Measurements from ENCODE around the gene HDHD5.

The HDHD5 gene

DNA sequence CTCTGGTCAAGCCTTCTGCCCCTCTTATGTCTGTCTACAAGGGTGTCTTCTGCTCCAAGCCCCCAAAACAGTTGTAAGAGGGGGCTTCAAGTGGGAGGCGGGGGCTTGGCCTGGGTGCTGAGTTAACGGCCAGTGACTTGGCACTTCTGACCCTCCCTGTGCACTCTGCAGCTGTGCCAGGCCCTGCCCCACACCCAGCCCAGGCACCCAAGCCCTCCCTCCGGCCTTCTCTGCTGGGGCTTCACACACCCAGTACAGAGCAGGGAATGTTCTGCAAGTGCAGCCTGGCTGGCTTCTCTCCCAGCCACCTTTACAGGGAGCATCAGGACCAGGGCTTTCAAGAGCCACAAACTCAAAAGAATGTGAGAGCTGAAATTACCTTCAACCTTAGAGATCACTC is 41.7 kb downstream of the HDHD5 start:
- H3K36me3 Mint-ChIP-seq, result no peaks in the 10 kb centered on the region
- H3K27ac Mint-ChIP-seq, result no peak overlapping the region
- H3K4me1 Mint-ChIP-seq, result peaks cover 39% of the 10 kb centered on the region
- ATAC-seq, result no peak
- H3K4me3 Mint-ChIP-seq, result no peak overlapping the region
- H3K27me3 Mint-ChIP-seq, result peaks cover 60% of the 10 kb centered on the region
- H3K9me3 Mint-ChIP-seq, result no peaks in the 10 kb centered on the region

DNA sequence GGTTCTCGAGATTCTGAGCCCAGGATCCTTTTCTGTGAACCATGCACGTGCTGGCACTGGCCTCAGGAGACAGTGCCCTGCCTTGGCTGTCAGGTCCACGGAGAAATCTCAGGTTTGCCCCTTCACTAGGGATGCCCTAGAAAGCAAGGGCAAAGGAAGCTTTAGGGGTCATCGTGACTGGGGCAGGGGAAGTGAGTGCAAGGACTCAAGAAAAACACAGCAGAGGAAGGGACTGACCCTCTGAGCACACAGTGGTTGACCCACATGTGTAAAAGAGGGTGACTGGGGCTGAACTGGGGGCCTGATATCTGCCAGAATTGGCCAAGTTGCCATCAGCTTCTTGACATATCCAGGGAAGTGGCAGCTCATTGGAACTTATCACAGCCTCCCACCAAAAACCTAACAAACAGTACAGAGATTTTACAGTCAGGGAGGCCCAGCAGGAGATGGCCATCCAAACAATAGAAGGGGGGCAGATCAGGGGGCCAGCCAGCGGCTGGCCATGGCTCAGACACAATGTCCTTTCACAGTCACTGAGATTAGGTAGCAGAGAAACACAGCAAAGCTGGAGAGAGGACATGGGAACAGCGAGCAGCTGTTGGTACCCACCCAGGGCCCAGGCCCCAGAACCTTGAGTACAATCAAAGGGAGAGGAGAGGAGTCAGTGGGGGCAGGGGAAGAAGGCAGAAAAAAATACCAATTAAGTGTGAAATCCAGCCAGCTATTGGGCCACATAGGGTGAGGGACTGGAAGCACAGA is 42.3 kb downstream of the HDHD5 start:
- H3K27me3 Mint-ChIP-seq, result peaks cover 53% of the 10 kb centered on the region
- no peaks in the 10 kb centered on the region for H3K9me3 Mint-ChIP-seq
- no peaks in the 10 kb centered on the region for H3K36me3 Mint-ChIP-seq
- H3K4me3 Mint-ChIP-seq, result peak overlapping the region; percentile 9
- no peak for ATAC-seq
- H3K4me1 Mint-ChIP-seq, result peaks cover 39% of the 10 kb centered on the region
- H3K27ac Mint-ChIP-seq, result peak overlapping the region; percentile 42

DNA sequence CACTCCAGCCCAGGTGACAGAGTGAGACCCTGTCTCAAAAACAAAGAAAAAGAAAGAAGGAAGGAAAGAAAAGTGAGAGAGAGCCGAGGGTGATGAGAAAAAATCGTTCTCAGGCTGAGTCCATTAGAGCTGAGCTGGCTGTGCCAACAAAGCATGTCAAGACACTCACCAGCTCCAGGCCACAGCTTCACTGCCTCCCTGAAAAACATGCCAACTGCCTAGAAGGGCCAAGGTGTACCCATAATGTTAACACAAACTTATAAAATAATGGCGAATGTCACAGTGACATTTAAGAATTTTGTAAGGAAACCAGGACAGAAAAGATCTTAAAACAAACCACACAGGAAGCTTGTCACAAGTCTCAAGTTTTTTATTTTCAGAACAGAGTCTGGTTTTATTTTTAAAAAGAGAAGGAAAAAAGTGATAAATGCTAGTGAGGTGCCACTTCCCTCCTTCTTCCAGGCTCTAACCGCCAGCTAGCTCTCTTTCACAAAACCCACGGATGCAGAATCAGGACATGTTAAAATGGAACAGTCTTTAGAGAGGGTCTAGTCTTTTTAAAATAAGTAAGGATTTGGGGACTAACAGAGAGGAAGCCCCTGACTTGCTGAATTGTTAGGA is 43.0 kb downstream of the HDHD5 start:
- peaks cover 46% of the 10 kb centered on the region for H3K27me3 Mint-ChIP-seq
- H3K4me3 Mint-ChIP-seq, result no peak overlapping the region
- no peaks in the 10 kb centered on the region for H3K9me3 Mint-ChIP-seq
- peaks cover 2% of the 10 kb centered on the region for H3K36me3 Mint-ChIP-seq
- H3K27ac Mint-ChIP-seq, result no peak overlapping the region
- no peak for ATAC-seq
- peaks cover 39% of the 10 kb centered on the region for H3K4me1 Mint-ChIP-seq

DNA sequence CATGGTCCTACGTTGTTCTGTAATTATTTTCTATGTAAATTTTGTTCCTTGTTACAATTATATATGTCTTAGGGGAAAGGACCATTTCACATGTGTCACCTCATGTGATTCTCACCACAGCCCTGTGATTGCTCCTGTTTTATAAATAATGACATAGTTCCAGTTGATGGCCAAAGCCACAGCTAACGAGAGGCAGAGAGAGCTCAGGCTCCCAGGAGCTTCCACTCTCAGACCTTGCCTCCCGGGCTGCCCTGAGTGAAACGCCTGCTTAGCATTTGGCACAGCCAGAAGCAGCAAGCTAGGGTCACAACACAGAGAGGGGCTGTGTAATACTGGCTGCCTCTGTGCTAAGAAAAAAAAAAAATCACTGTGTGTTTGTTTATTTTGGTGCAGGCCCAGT is 43.8 kb downstream of the HDHD5 start:
- peaks cover 39% of the 10 kb centered on the region for H3K4me1 Mint-ChIP-seq
- no peaks in the 10 kb centered on the region for H3K9me3 Mint-ChIP-seq
- ATAC-seq, result no peak
- peaks cover 8% of the 10 kb centered on the region for H3K36me3 Mint-ChIP-seq
- no peak overlapping the region for H3K4me3 Mint-ChIP-seq
- no peak overlapping the region for H3K27ac Mint-ChIP-seq
- peaks cover 45% of the 10 kb centered on the region for H3K27me3 Mint-ChIP-seq

DNA sequence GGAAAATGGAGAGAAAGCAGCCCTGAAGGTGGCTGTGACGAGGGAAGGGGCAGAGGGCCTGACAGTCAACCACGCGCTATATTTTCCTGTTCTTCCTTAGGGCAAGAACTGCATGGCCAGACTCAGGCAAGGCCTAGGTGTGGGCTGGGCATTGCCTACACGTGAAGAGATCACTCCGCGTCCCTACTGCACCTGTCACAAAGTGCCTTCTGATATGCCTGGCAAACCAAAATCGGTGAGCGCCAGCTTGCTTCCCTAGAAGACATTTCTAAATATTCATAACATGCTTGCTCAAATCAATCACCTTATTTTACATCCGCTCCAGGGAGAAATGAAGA is 44.2 kb downstream of the HDHD5 start:
- Mint-ChIP-seq H3K27me3 (peaks cover 43% of the 10 kb centered on the region), H3K4me1 (peaks cover 39% of the 10 kb centered on the region), H3K4me3 (no peak overlapping the region), H3K36me3 (peaks cover 10% of the 10 kb centered on the region), H3K27ac (no peak overlapping the region), H3K9me3 (no peaks in the 10 kb centered on the region)
- no peak for ATAC-seq

DNA sequence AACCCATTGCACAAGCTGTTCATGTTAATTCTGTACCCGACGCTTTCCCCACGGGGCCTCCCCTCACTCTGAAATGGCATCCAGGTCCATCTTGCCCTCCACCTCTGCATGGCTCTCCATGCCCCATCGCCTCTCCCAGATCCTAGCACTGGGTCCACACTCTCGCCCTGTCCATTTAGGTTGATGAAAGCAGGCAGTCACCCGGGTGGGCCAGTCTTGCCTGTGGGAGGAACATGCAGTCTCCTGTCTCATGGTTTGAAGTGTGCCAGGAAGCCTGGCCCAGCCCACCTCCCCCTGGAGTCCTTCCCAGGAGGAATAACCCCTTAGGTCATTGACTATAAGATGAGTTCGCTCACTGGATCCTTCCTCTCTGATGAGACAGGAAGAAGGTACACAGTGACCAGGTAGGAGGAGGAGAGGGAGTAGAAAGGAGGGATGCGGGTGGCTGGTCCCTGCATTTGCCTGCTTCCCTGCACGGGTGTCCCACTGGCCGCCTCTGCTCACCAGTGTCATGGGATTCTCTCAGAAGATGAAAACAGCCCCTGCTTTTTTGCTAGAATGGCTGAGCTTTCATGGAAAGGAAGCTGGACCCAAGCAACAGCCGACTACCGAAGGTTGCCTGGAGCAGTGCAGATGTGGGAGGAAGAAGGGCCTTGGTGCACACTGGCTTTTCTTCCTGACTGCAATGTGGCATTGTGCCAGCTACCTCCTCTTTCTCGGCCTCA is 44.7 kb downstream of the HDHD5 start:
- H3K4me1 Mint-ChIP-seq, result peaks cover 39% of the 10 kb centered on the region
- no peak overlapping the region for H3K27ac Mint-ChIP-seq

DNA sequence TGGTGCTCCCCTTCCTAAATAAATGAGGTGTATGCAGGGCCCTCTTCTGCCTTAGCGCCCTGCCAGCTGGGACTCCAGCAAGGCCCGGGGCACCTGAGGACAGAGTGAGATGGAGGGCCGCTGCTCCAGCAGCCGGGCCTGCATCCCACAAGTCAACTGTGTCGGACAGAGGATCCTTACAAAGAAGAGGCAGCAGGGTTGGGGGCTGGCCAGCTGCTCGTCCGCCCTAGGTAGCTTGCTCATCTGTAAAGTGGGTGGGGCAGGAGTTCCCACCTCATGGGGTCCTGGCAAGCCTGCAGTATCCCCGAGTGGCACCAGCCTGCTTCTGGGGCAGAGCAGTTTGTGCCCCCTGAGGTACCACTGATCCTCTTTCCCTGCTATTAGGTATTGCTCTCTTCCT is 45.5 kb downstream of the HDHD5 start:
- ATAC-seq, result no peak

More for the DNA sequence above, 44.7 kb downstream of the HDHD5 start:
- peaks cover 15% of the 10 kb centered on the region for H3K36me3 Mint-ChIP-seq
- H3K27me3 Mint-ChIP-seq, result peaks cover 38% of the 10 kb centered on the region
- no peak for ATAC-seq
- H3K4me3 Mint-ChIP-seq, result no peak overlapping the region
- H3K9me3 Mint-ChIP-seq, result no peaks in the 10 kb centered on the region

DNA sequence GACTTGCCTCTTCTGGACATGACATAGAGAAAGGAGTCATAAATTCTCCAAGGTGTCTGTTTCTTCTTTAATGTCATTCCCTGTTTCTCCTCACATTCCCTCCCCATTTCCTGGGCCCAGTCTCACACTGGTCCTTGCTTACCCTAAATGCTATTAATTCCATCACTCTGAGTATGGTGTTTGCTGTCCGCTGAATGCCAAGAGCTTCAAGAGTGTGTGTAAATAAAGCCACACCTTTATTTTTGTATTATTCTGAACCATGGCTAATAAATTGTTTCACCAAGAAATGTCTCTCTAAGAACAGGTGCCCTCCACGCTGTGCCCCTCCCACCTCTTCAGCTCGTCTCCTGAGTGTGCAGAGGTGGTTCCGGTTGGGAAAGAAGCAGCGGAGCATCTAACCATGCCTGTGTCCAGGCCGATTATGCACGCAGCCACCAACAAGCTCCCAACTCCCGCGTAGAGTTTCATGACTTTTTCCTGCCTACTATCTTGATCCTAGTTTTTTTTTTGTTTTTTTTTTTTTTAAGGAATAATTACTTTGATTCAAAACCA is 46.5 kb downstream of the HDHD5 start:
- H3K27ac Mint-ChIP-seq, result no peak overlapping the region
- ATAC-seq, result no peak
- H3K4me1 Mint-ChIP-seq, result peaks cover 22% of the 10 kb centered on the region
- no peak overlapping the region for H3K4me3 Mint-ChIP-seq
- peaks cover 24% of the 10 kb centered on the region for H3K36me3 Mint-ChIP-seq
- H3K9me3 Mint-ChIP-seq, result no peaks in the 10 kb centered on the region
- peaks cover 20% of the 10 kb centered on the region for H3K27me3 Mint-ChIP-seq

More for the DNA sequence above, 45.5 kb downstream of the HDHD5 start:
- H3K27me3 Mint-ChIP-seq, result peaks cover 30% of the 10 kb centered on the region
- H3K4me1 Mint-ChIP-seq, result peaks cover 32% of the 10 kb centered on the region
- no peak overlapping the region for H3K4me3 Mint-ChIP-seq
- no peaks in the 10 kb centered on the region for H3K9me3 Mint-ChIP-seq
- H3K36me3 Mint-ChIP-seq, result peaks cover 17% of the 10 kb centered on the region
- H3K27ac Mint-ChIP-seq, result no peak overlapping the region

DNA sequence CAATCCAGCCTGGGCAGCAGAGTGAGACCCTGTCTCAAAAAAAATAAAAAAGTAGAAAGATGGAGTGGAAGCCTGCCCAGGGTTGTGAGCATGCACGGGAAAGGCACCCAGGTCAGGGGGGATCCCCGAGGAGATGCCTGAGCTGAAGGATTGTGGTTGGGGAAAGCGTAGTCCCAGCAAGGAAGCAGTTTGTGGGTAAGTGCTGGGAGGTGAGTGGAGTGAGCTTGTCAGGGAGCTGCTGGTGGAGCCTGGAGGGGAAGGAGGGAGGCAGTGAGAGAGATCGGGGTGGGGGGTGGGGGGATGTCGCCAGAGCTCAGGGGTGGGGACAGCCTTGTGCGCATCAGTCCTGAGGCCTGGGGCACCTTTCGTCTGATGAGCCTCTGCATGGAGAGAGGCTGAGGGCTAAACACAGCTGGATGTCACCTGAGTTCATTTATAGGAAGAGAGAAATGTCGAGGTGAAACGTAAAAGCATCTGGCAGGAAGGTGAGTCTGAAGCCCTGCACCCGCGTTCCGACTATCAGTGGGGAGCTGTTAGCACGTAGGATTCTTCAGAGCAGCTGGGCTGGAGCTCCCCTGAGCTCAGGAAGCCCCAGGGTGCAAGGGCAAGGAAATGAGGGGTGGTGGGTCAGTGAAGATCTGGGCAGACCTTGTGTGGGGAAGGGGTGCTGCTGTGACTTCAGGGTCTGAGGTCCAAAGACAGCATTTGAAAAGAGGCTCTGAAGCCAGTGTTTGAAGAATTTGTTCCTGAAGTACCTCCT is 48.1 kb downstream of the HDHD5 start:
- no peak for ATAC-seq
- H3K4me1 Mint-ChIP-seq, result peaks cover 6% of the 10 kb centered on the region
- no peak overlapping the region for H3K4me3 Mint-ChIP-seq
- H3K36me3 Mint-ChIP-seq, result peaks cover 31% of the 10 kb centered on the region
- peaks cover 4% of the 10 kb centered on the region for H3K27me3 Mint-ChIP-seq
- H3K27ac Mint-ChIP-seq, result no peak overlapping the region
- H3K9me3 Mint-ChIP-seq, result no peaks in the 10 kb centered on the region

DNA sequence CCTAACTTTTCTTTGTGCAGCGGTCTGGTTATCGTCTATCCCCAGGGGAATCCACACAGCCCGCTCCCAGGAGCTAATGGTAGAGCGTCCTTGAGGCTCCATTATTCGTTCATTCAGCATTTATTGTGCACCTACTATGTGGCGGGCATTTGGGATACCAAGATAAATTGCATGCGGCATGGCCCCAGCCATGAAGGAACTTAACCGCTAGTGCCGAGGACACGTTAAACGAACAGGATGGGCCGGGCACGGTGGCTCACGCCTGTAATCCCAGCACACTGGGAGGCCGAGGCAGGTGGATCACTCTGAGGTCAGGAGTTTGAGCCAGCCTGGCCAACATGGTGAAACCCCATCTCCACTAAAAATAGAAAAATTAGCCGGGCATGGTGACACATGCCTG is 49.1 kb downstream of the HDHD5 start:
- Mint-ChIP-seq H3K4me1 (no peaks in the 10 kb centered on the region), H3K4me3 (no peak overlapping the region), H3K27ac (no peak overlapping the region), H3K27me3 (no peaks in the 10 kb centered on the region), H3K9me3 (no peaks in the 10 kb centered on the region), H3K36me3 (peaks cover 38% of the 10 kb centered on the region)
- no peak for ATAC-seq

DNA sequence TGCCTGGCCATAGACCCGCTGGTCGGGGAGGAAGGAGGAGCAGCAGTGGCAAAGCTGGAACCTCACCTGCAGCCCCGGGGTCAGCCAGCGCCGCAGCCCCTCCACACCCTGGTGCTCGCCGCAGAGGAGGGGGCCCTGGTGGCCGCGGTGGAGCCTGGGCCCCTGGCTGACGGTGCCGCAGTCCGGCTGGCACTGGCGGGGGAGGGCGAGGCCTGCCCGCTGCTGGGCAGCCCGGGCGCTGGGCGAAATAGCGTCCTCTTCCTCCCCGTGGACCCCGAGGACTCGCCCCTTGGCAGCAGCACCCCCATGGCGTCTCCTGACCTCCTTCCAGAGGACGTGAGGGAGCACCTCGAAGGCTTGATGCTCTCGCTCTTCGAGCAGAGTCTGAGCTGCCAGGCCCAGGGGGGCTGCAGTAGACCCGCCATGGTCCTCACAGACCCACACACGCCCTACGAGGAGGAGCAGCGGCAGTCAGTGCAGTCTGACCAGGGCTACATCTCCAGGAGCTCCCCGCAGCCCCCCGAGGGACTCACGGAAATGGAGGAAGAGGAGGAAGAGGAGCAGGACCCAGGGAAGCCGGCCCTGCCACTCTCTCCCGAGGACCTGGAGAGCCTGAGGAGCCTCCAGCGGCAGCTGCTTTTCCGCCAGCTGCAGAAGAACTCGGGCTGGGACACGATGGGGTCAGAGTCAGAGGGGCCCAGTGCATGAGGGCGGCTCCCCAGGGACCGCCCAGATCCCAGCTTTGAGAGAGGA is 49.8 kb downstream of the HDHD5 start:
- H3K36me3 Mint-ChIP-seq, result peaks cover 44% of the 10 kb centered on the region
- ATAC-seq, result peak; percentile 9
- H3K4me3 Mint-ChIP-seq, result no peak overlapping the region
- H3K4me1 Mint-ChIP-seq, result no peaks in the 10 kb centered on the region
- no peak overlapping the region for H3K27ac Mint-ChIP-seq
- H3K27me3 Mint-ChIP-seq, result no peaks in the 10 kb centered on the region
- no peaks in the 10 kb centered on the region for H3K9me3 Mint-ChIP-seq

DNA sequence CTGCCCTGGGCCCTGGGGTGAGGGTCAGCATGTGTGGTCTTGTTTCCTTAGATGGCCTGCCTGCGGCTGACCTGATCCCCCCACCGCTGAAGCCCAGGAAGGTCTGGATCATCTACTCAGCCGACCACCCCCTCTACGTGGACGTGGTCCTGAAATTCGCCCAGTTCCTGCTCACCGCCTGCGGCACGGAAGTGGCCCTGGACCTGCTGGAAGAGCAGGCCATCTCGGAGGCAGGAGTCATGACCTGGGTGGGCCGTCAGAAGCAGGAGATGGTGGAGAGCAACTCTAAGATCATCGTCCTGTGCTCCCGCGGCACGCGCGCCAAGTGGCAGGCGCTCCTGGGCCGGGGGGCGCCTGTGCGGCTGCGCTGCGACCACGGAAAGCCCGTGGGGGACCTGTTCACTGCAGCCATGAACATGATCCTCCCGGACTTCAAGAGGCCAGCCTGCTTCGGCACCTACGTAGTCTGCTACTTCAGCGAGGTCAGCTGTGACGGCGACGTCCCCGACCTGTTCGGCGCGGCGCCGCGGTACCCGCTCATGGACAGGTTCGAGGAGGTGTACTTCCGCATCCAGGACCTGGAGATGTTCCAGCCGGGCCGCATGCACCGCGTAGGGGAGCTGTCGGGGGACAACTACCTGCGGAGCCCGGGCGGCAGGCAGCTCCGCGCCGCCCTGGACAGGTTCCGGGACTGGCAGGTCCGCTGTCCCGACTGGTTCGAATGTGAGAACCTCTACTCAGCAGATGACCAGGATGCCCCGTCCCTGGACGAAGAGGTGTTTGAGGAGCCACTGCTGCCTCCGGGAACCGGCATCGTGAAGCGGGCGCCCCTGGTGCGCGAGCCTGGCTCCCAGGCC is 50.6 kb downstream of the HDHD5 start:
- H3K27me3 Mint-ChIP-seq, result no peaks in the 10 kb centered on the region
- H3K9me3 Mint-ChIP-seq, result no peaks in the 10 kb centered on the region
- H3K4me3 Mint-ChIP-seq, result no peak overlapping the region
- H3K27ac Mint-ChIP-seq, result no peak overlapping the region
- peaks cover 47% of the 10 kb centered on the region for H3K36me3 Mint-ChIP-seq
- no peaks in the 10 kb centered on the region for H3K4me1 Mint-ChIP-seq
- no peak for ATAC-seq

DNA sequence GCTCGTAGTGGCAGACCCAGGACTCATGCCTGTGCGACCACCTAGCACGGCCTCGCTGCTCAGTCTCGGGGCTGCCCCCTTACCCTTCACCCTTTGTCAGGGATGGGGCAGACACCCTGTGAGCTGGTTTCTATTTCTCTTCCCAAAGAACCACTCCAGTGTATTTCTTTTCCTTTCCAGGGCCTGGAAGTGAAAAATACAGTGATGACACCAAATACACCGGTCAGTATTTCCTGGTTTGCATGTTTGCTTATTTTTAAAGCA is 51.6 kb downstream of the HDHD5 start:
- no peak for ATAC-seq
- H3K4me1 Mint-ChIP-seq, result no peaks in the 10 kb centered on the region
- H3K9me3 Mint-ChIP-seq, result no peaks in the 10 kb centered on the region
- no peak overlapping the region for H3K27ac Mint-ChIP-seq
- peaks cover 54% of the 10 kb centered on the region for H3K36me3 Mint-ChIP-seq
- H3K27me3 Mint-ChIP-seq, result no peaks in the 10 kb centered on the region
- H3K4me3 Mint-ChIP-seq, result no peak overlapping the region
